HG03280 (cell line): Measurements from ENCODE around the gene VAC14.

Source experiments
- ATAC-seq: cut with Tn5 transposase; IDR thresholded peaks from one replicate; pipeline ENCODE4 v1.9.1; 2021; ENCODE audit warnings: mild to moderate bottlenecking, moderate library complexity; ENCODE audit not compliant: unreplicated experiment

The VAC14 gene

GRCh38 chr16:70664325-70665112 is 136.4 kb downstream of the VAC14 start:
- no peak for ATAC-seq

- no peak for ATAC-seq
Measured at GRCh38 chr16:70663524-70664324, 137.2 kb downstream of the VAC14 start.

GRCh38 chr16:70662991-70663523 is 137.9 kb downstream of the VAC14 start:
- no peak for ATAC-seq

DNA sequence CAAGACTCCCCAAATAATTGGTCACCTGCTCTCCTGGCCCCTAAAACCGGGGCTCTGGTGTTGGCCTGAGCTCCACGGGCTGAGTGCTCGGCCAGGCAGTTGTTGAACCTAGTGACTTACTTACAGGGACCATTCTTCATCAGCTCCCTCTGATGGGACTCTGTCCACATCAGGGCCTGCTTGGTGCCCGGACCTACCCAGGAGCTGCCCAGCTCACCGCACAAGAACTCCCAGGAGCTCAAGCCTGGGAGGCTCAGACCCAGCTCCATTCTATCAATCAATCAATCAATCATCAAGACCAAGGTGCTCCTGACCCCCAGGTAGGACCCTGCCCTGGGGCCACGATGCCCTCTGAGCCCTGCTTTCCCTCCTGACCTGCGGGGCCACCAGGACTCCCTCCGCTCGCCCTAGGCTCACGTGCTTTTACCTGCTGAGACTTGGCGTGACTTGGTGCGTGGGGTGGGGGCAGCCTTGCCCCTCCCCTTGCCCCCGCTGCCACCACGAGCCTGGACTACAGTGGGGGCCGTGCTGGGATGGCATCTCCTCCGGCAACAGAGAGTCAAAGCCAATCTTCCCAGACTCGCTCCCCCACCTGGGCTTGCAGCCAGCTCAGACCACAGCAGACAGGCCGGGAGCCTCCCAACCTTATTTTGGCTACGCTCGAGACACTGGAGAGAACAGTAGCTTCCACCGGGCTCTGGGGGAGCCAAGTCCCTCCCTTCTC is 138.9 kb downstream of the VAC14 start:
- no peak for ATAC-seq

- ATAC-seq = no peak
Measured at GRCh38 chr16:70661534-70661917, 139.4 kb downstream of the VAC14 start.

DNA sequence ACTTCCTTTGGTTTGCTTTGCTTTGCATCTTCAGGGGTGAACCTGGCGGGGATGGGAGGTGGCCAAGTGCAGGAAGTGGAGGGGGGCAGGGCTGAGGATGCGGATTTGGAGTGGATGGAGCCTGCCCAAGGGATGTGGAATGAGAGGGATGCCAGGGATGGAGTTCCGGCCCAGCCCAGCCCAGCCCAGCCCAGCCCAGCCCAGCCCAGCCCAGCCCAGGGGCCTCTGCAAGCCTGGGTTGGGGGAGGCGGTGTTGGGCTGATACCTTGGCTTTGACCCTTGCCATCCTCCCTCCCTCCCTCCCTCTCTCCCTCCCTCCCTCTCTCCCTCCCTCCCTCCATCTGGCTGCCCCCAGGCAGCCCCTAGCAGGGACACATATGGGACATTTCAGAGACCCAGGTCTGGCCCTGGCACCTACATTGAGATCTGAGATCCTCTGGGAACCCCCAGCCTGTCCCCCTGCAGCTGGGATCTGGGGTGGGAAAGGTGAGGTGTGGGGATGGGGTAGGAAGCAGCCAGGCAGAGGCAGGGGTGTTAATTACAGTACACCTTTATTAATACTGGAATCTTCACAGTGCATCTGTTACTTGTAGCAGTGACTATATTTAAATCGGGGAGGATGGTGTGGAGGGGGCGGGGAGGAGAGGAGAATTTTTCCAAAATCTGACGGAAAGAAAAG is 140.1 kb downstream of the VAC14 start:
- ATAC-seq = no peak

DNA sequence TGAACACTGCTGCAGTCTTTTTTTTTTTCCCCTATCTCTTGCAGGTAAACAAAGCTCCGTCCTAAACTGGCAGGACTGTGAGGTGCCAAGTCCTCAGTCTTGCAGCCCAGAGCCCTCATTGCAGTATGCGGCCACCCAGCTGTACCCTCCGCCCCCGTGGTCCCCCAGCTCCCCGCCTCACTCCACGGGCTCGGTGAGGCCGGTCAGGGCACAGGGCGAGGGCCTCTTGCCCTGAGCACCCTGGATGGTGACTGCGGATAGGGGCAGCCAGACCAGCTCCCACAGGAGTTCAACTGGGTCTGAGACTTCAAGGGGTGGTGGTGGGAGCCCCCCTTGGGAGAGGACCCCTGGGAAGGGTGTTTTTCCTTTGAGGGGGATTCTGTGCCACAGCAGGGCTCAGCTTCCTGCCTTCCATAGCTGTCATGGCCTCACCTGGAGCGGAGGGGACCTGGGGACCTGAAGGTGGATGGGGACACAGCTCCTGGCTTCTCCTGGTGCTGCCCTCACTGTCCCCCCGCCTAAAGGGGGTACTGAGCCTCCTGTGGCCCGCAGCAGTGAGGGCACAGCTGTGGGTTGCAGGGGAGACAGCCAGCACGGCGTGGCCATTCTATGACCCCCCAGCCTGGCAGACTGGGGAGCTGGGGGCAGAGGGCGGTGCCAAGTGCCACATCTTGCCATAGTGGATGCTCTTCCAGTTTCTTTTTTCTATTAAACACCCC is 140.8 kb downstream of the VAC14 start:
- no peak for ATAC-seq

DNA sequence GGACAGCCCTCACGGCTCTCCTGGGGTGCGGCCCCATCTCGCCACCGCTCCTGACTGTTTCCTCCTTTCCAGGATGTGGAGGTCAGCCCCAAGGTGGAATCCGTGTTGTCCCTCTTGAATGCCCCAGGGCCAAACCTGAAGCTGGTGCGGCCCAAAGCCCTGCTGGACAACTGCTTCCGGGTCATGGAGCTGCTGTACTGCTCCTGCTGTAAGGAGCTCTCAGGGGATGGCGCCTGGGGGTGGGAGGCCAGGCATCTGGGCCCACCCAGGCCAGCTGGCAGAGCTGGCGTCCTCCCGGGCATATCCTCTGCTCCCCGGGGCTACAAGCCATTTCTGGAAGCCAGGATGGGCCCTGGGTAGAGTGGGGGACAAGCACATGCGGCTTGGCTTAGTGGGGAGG is 141.4 kb downstream of the VAC14 start:
- no peak for ATAC-seq

GRCh38 chr16:70658921-70659320 is 142.0 kb downstream of the VAC14 start:
- ATAC-seq = no peak

DNA sequence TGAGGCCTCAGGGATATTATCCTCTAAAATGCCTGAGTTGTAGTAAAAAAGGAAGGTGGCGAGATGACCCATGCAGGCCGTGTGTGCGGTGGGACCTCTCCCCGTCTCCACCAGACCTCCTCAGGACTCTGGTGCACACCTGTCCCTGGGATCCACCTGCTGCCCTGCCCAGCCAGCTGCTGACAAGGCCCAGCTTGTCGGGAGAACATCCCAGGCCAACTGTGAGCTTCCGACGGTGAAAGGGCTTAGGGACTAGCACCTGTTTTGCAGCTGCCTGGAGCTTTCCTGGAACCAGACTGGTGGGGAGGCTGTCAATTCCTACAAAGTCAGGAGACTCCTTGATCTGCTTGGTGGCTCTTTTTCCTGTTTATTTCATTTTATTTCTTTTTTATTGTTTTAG is 143.0 kb downstream of the VAC14 start:
- ATAC-seq = no peak

DNA sequence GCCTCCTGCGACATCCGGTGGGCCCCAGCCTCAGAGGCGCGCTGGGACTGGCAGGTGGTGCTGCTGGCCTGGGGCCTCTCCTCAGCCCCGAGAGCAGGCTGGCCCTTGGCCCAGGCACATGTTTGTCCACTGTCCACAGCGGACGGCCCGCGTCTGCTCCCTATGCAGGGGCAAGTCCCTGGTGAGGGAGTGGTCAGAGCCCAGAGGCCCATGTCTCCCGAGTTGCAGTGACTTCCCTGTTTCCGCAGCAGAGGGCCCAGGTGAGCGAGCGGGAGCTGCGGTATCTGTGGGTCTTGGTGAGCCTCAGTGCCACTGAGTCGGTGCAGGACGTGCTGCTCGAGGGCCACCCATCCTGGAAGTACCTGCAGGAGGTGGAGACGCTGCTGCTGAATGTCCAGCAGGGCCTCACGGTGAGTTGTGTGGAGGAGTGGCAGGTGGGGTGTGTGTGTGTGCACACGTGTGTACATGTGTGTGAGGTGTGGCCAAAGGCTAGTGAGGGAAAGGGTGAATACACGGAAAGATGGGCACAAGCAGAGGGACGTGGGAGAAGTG is 144.2 kb downstream of the VAC14 start:
- no peak for ATAC-seq

GRCh38 chr16:70656065-70656711 is 144.8 kb downstream of the VAC14 start:
- ATAC-seq = no peak

DNA sequence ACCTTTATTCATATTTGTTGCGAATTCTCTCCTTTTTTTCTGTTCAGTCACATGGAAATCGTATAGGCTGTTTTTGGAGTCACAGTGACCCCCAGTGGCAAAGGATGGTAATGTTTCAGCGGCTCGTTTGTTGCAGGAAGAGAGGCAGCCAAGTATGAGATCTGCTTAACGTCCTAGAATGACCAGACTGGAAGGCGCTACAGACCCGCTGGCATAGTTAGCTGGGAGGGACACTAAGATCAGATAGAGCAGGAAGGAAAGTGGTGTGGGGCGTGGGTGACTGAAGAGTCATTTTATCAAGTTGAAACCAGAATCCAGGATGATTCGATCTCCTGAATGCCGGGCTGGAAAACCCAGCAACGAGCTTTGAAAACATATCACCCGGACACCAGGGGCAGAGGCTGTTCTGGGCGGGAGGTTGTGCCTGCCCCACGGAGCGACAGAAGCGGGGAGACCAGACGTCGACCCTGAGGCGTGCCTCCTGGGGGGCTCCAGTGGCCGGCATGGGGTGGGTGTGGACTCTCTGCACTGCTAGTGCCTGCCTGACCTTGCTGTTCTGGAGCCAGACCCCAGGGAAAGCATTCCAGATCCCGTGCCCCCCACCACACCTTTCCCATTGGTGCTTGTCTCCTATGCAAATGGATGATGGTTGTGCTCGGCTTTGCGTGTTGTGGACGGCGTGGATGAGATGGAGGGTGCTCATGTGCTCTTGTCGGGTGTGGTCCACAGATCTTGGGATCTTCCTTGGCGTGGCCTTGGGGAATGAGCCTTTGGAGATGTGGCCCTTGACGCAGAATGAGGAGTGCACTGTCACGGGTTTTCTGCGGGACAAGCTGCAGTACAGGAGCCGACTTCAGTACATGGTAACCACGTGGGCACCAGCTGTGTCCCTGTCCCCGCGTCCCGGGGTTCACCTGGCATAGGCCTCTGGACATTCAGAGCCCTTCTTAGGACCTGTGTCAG is 146.9 kb downstream of the VAC14 start:
- peak; percentile 50 for ATAC-seq

DNA sequence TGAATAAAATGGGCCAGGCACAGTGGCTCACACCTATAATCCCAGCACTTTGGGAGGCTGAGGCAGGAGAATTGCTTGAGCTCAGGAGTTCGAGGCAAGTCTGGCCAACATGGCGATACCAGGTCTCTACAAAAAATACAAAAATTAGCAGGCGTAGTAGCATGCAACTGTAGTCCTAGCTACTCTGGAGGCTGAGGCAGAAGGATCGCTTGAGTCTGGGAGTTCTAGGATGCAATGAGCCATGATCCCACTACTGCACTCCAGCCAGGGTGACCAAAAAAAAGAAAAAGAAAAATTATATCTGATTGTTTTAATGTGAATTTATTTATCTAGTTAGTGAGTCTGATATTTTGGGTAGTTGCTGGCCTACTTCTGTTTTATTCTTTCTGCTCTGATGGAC is 147.6 kb downstream of the VAC14 start:
- no peak for ATAC-seq

- no peak for ATAC-seq
Measured at GRCh38 chr16:70652322-70652721, 148.6 kb downstream of the VAC14 start.

GRCh38 chr16:70651524-70651923 is 149.4 kb downstream of the VAC14 start:
- no peak for ATAC-seq

- ATAC-seq = no peak
Measured at GRCh38 chr16:70650216-70650615, 150.7 kb downstream of the VAC14 start.

- ATAC-seq = no peak
Measured at GRCh38 chr16:70649300-70649699, 151.7 kb downstream of the VAC14 start.
